ENCODE data around the gene SELPLG.

DNA sequence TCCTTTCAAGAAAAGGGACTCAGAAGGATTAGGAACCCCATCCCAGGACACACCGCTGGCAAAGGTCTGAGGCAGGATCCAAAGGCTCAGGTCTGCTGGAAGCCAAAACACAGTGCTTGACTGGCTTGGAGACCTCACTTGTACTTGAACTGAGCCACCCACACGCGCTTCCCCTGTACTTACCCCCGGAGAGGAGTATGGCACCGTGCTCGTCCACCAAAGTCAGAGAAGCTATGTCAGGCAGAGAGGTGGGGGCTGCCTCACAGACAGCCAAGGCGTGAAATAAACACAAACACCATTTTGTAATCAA, 11.1 kb upstream of the SELPLG start:
- TF ChIP-seq, protein P1, sequence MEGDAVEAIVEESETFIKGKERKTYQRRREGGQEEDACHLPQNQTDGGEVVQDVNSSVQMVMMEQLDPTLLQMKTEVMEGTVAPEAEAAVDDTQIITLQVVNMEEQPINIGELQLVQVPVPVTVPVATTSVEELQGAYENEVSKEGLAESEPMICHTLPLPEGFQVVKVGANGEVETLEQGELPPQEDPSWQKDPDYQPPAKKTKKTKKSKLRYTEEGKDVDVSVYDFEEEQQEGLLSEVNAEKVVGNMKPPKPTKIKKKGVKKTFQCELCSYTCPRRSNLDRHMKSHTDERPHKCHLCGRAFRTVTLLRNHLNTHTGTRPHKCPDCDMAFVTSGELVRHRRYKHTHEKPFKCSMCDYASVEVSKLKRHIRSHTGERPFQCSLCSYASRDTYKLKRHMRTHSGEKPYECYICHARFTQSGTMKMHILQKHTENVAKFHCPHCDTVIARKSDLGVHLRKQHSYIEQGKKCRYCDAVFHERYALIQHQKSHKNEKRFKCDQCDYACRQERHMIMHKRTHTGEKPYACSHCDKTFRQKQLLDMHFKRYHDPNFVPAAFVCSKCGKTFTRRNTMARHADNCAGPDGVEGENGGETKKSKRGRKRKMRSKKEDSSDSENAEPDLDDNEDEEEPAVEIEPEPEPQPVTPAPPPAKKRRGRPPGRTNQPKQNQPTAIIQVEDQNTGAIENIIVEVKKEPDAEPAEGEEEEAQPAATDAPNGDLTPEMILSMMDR (IDR thresholded peaks at IDR 0.05), result no peak
- TF ChIP-seq EZH2 (IDR thresholded peaks at IDR 0.05; ENCODE audit: borderline replicate concordance, insufficient read depth, low read depth, low read length, poor library complexity, severe bottlenecking), result no peak
